Chondrocyte (in vitro differentiated cells): ENCODE data around the gene TIMP1. TPM values are rescaled to one million over a fixed set of nuclear protein-coding genes. Genes with fewer than 3 reads are reported as not detected.

Source experiments
- DNase-seq: peaks from one replicate; pipeline ENCODE4 v3.0.0; 2021; ENCODE audit warnings: mixed read lengths, low spot score
- H3K27ac Mint-ChIP-seq: one replicate; pipeline ENCODE4 v1.8.0; 2021; ENCODE audit warnings: mild to moderate bottlenecking, moderate library complexity, mixed read lengths; ENCODE audit not compliant: unreplicated experiment
- H3K27me3 Mint-ChIP-seq: 2 replicates; pipeline ENCODE4 v1.8.0; 2021; ENCODE audit warnings: low read depth, mixed read lengths
- H3K36me3 Mint-ChIP-seq: 2 replicates; pipeline ENCODE4 v1.8.0; 2021; ENCODE audit warnings: low read depth, mixed read lengths
- H3K4me1 Mint-ChIP-seq: 2 replicates; pipeline ENCODE4 v1.8.0; 2021; ENCODE audit warnings: low read depth, mild to moderate bottlenecking, mixed read lengths
- H3K4me3 Mint-ChIP-seq: one replicate; pipeline ENCODE4 v1.8.0; 2021; ENCODE audit warnings: mild to moderate bottlenecking, moderate library complexity, mixed read lengths; ENCODE audit not compliant: unreplicated experiment
- H3K9me3 Mint-ChIP-seq: 2 replicates; pipeline ENCODE4 v1.8.0; 2021; ENCODE audit warnings: low read depth, mixed read lengths
- total RNA-seq: library from RNA; stranded (reverse); gene quantifications from 3 replicates; pipeline ENCODE4 v1.2.1, GENCODE V29; 2021
- TF ChIP-seq, protein P1 (sequence below): fragments of 200-600 bp; sonication (generic); IDR thresholded peaks from 2 replicates; pipeline ENCODE4 v1.5.0; 2021; ENCODE audit warnings: antibody characterized with exemption, mild to moderate bottlenecking, moderate library complexity

TIMP1 gene
- total RNA-seq, 1 donor from 2014 or later, result 633 TPM

DNA sequence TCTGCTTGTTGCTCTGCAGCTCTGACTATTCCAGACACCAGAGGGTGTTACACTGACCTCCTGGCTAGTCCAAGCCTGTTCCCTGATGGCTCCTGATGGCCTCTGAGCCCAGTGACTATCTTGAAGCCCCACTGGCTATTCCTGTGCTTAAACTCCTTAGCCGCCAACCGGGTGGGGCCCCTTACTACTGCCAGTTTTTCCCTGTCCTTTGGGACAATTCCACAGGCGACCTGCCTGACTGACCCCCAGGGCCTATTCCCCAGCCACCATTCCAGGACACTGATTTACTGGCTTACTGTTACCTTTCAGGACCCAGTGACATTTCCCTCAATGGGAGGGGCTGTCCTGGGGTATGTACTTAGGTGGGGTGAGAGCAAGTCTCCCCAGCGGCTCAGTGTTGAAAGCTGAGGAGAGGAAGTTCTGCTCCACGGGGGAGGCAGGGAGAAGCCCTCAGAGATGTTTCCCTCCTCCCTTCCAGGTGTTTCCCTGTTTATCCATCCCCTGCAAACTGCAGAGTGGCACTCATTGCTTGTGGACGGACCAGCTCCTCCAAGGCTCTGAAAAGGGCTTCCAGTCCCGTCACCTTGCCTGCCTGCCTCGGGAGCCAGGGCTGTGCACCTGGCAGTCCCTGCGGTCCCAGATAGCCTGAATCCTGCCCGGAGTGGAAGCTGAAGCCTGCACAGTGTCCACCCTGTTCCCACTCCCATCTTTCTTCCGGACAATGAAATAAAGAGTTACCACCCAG lies 4.0 kb downstream of the TIMP1 start:
- no peak for DNase-seq
- H3K4me1 Mint-ChIP-seq, result peaks cover 32% of the 10 kb centered on the region

DNA sequence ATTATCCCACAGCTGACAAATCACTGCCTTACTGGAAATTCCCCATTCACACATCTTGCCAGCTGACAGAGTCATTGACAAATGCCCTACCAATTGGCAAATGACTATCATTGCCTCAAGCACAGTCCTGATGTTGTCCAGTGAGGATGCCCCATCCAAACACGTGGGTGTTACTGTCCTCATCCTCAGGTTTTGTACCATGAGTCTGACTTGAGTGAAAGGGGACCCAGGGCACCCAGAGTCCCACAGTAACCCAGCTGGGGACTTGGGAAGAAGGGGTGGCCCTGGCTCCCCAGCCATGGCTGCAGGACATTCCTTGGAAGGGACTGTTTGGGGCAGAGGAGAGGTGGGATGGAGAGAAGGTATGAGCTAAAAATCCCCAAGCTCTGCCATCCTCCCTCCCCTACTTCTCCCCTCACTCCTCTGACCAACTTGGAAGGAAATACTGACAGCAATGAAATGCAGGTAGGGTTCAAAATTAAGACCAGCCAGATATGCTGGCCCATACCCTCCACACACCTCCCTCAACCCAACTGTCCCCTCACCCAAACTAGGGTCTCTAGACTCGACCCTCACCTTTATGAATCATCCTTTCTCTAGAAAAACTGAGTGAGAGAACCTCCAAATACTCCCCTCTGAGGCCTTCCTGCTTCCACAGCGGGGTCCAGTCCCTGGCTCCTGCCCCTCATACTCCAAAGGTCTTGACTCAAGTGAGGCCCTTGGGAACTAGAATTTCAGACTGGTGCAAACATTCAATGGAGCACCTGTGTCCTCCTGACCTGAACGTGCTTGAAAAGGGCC lies 5.1 kb downstream of the TIMP1 start:
- H3K9me3 Mint-ChIP-seq, result peaks cover 4% of the 10 kb centered on the region
- H3K27ac Mint-ChIP-seq, result no peak overlapping the region
- DNase-seq, result no peak
- TF ChIP-seq, protein P1, sequence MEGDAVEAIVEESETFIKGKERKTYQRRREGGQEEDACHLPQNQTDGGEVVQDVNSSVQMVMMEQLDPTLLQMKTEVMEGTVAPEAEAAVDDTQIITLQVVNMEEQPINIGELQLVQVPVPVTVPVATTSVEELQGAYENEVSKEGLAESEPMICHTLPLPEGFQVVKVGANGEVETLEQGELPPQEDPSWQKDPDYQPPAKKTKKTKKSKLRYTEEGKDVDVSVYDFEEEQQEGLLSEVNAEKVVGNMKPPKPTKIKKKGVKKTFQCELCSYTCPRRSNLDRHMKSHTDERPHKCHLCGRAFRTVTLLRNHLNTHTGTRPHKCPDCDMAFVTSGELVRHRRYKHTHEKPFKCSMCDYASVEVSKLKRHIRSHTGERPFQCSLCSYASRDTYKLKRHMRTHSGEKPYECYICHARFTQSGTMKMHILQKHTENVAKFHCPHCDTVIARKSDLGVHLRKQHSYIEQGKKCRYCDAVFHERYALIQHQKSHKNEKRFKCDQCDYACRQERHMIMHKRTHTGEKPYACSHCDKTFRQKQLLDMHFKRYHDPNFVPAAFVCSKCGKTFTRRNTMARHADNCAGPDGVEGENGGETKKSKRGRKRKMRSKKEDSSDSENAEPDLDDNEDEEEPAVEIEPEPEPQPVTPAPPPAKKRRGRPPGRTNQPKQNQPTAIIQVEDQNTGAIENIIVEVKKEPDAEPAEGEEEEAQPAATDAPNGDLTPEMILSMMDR, result no peak
- H3K27me3 Mint-ChIP-seq, result no peaks in the 10 kb centered on the region
- H3K4me1 Mint-ChIP-seq, result peaks cover 24% of the 10 kb centered on the region
- peaks cover 4% of the 10 kb centered on the region for H3K36me3 Mint-ChIP-seq
- H3K4me3 Mint-ChIP-seq, result no peak overlapping the region

More for the DNA sequence above, 4.0 kb downstream of the TIMP1 start:
- peaks cover 4% of the 10 kb centered on the region for H3K36me3 Mint-ChIP-seq
- H3K9me3 Mint-ChIP-seq, result peaks cover 4% of the 10 kb centered on the region
- TF ChIP-seq, protein P1, result no peak
- no peak overlapping the region for H3K27ac Mint-ChIP-seq
- no peak overlapping the region for H3K4me3 Mint-ChIP-seq
- H3K27me3 Mint-ChIP-seq, result no peaks in the 10 kb centered on the region

DNA sequence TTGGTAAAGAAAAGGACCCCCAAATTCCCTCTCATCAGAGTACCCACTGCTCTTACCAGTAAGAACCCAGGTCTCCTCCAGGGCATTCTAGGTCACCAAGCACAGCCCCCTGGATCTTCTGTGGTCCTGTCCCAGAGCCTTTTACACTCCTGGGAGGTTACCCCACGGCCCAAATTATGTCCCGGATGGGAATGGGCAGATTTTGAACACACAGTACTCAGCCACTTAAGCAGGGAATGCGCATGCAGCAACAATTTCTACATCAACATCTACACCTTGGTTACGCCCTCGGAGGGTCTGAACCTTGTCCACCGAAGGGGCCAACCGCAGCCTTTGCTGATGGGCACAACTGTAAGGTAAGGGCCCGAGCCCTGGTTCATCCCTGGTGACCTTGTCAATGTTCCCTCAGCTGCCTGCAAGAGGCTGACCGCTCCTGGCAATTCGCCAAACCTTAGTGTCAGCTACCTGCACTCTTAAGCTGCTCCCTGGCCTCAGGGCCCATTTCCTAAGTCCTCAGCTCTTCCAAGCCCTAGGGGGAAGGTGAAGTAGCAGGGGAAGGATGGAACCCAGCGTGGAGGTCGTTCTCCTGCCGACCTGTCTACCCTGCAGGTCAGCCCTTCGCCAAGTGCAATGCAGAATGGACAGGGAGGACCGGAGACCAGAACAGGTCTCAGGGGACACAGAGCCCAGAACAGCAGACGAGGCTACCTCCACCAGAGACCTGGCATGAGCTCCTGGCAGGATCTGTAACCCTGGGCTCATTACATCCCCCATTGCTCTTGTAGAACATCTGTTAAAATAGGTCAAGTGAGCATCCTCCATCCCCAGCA lies 5.9 kb downstream of the TIMP1 start:
- H3K9me3 Mint-ChIP-seq, result peaks cover 4% of the 10 kb centered on the region
- peaks cover 4% of the 10 kb centered on the region for H3K36me3 Mint-ChIP-seq
- DNase-seq, result no peak
- no peak overlapping the region for H3K4me3 Mint-ChIP-seq
- no peaks in the 10 kb centered on the region for H3K27me3 Mint-ChIP-seq
- peaks cover 21% of the 10 kb centered on the region for H3K4me1 Mint-ChIP-seq
- TF ChIP-seq, protein P1, result no peak
- H3K27ac Mint-ChIP-seq, result no peak overlapping the region

DNA sequence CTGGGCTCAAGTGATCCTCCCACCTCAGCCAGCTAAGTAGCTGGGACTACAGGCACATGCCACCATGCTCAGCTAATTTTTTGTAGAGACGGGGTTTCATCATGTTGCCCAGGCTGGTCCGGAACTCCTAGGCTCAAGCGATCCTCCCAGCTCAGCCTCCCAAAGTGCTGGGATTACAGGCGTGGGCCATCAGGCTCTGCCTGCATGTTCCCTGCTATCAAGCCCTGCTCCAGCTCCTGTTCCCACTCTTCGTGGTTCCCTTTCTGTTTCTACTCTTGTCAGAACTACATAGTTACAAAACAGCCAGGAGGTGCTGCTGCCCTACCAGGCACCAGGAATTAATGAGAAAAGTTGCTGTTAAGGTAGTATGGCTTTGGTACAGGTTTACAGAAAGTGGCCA lies 8.7 kb downstream of the TIMP1 start:
- Mint-ChIP-seq H3K27me3 (no peaks in the 10 kb centered on the region), H3K4me1 (peaks cover 11% of the 10 kb centered on the region), H3K4me3 (no peak overlapping the region), H3K36me3 (no peaks in the 10 kb centered on the region), H3K27ac (no peak overlapping the region), H3K9me3 (peaks cover 4% of the 10 kb centered on the region)
- DNase-seq, result no peak
- TF ChIP-seq, protein P1, result no peak

DNA sequence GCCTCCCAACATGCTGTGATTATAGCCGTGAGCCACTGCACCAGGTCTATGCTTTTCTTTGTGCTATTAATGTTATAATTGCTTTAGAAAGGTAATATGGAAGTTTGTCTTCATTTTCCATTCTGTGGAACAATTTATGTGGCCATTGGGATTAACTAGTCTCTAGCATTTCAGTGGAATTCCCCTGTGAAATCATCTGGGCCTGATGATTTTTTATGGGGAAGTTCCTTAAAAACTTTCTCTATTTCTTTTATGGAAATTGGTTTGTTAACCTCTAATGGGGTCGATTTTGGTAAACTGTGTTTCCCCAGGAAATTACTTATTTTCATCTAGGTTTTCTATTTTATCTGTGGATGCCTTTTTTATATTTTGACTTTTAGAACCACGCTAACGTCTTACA lies 11.3 kb downstream of the TIMP1 start:
- H3K4me1 Mint-ChIP-seq, result peaks cover 16% of the 10 kb centered on the region
- H3K27ac Mint-ChIP-seq, result no peak overlapping the region
- H3K27me3 Mint-ChIP-seq, result no peaks in the 10 kb centered on the region
- DNase-seq, result no peak
- no peak overlapping the region for H3K4me3 Mint-ChIP-seq
- H3K36me3 Mint-ChIP-seq, result peaks cover 3% of the 10 kb centered on the region
- H3K9me3 Mint-ChIP-seq, result peaks cover 19% of the 10 kb centered on the region
- TF ChIP-seq, protein P1, result no peak
